Measurements from ENCODE around the gene BANP.

DNA sequence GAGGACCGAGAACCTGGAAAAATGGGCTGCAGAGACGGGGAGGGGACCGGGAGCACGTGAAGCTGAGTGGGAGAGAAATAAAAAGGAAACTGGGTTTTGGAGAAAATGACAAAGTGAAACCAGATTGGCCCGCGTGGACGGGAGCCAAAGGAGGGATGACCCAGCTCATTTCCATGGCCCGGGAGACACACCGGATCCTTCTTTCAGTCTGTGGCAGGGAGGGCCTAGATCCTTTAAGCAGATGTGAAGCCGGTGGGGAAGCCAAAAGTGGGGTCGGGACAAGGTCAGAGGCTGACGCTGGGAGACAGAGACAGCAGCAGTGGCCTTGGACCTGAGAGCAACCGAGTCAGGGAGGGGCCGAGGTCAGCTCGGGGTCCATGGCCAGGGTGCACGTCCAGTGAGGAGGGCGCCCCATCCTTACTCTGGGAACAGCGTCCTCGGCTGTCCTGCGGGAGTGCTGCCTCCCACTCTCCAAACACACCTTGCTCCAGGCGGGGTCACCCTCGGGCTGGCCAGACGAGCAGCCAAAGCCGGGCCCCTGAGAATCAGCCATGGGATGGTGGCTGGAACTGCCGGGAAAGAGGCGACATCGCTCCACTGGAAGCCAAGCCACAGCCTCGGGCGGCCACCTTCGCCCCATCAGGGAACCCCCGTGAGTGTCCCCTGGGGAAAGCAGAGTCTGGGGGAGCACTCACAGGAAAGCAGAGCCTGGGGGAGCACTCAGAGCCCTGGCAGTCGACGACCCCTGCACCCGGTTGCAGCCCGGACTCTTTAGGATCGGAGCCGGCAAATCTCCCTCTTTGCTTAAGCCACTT lies 32.2 kb upstream of the BANP start:
- TF ChIP-seq, protein P1, sequence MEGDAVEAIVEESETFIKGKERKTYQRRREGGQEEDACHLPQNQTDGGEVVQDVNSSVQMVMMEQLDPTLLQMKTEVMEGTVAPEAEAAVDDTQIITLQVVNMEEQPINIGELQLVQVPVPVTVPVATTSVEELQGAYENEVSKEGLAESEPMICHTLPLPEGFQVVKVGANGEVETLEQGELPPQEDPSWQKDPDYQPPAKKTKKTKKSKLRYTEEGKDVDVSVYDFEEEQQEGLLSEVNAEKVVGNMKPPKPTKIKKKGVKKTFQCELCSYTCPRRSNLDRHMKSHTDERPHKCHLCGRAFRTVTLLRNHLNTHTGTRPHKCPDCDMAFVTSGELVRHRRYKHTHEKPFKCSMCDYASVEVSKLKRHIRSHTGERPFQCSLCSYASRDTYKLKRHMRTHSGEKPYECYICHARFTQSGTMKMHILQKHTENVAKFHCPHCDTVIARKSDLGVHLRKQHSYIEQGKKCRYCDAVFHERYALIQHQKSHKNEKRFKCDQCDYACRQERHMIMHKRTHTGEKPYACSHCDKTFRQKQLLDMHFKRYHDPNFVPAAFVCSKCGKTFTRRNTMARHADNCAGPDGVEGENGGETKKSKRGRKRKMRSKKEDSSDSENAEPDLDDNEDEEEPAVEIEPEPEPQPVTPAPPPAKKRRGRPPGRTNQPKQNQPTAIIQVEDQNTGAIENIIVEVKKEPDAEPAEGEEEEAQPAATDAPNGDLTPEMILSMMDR (IDR thresholded peaks at IDR 0.05) = no peak
- TF ChIP-seq POLR2A (IDR thresholded peaks at IDR 0.05) = no peak
